Osteoblast (primary cell): ENCODE data around the gene FHIT. TPM values are rescaled to one million over a fixed set of nuclear protein-coding genes. Genes with fewer than 3 reads are reported as not detected.
A peak's percentile ranks its signal among the peaks of the same experiment; 100 is the strongest.

ENCODE experiments used
- DNase-seq: peaks from one replicate; pipeline ENCODE4 v3.0.0; 2011; ENCODE audit warnings: low spot score, mixed read lengths; ENCODE audit not compliant: insufficient read length; ENCODE audit errors: missing footprints
- H2AFZ ChIP-seq: 2 replicates; pipeline ENCODE4 v1.6.0; 2011; ENCODE audit warnings: mild to moderate bottlenecking, low read length
- H3K27ac ChIP-seq: 2 replicates; pipeline ENCODE4 v1.5.1; 2011; ENCODE audit warnings: mild to moderate bottlenecking, low read depth, low read length, moderate library complexity
- H3K27me3 ChIP-seq: 2 replicates; pipeline ENCODE4 v1.6.0; 2012; ENCODE audit warnings: mild to moderate bottlenecking, control low read depth, inconsistent platforms, low read length, moderate library complexity; ENCODE audit not compliant: insufficient read depth
- H3K36me3 ChIP-seq: 2 replicates; pipeline ENCODE4 v1.5.1; 2011; ENCODE audit warnings: mild to moderate bottlenecking, low read length, control low read depth, moderate library complexity; ENCODE audit not compliant: insufficient read depth
- H3K4me1 ChIP-seq: 2 replicates; pipeline ENCODE4 v1.5.1; 2011; ENCODE audit warnings: mild to moderate bottlenecking, low read length, control low read depth, moderate library complexity; ENCODE audit not compliant: insufficient read depth
- H3K4me2 ChIP-seq: 2 replicates; pipeline ENCODE4 v1.6.0; 2011; ENCODE audit warnings: mild to moderate bottlenecking, low read length; ENCODE audit not compliant: insufficient read depth
- H3K4me3 ChIP-seq: fragments of 200-600 bp; sonication (generic); 3 replicates; pipeline ENCODE4 v1.5.1; 2012; ENCODE audit warnings: mild to moderate bottlenecking, low read length, inconsistent platforms; ENCODE audit not compliant: insufficient read depth
- H3K79me2 ChIP-seq: 2 replicates; pipeline ENCODE4 v1.6.0; 2012; ENCODE audit warnings: mild to moderate bottlenecking, low read length, control low read depth, inconsistent platforms; ENCODE audit not compliant: insufficient read depth
- H3K9me3 ChIP-seq: 2 replicates; pipeline ENCODE4 v1.5.1; 2011; ENCODE audit warnings: low read depth, low read length, control low read depth
- H4K20me1 ChIP-seq: 2 replicates; pipeline ENCODE4 v1.6.0; 2012; ENCODE audit warnings: mild to moderate bottlenecking, low read length, control low read depth; ENCODE audit not compliant: insufficient read depth
- CTCF ChIP-seq: IDR thresholded peaks from 2 replicates; pipeline ENCODE4 v1.5.1; 2011; ENCODE audit warnings: mild to moderate bottlenecking, low read depth, low read length, moderate library complexity; ENCODE audit errors: extremely low read depth
- total RNA-seq: library from RNA; depleted of rRNA; stranded (reverse); fragments of >200 nt; gene quantifications from 2 replicates; pipeline ENCODE4 v1.2.3, GENCODE V29; 2012

The FHIT gene
- total RNA-seq, 1 donor, result 3.3 TPM

GRCh38 chr3:60933824-60934223, 317.4 kb downstream of the FHIT start:
- Histone ChIP-seq H3K4me1 (peaks cover 8% of the 10 kb centered on the region), H4K20me1 (no peaks in the 10 kb centered on the region), H3K36me3 (no peaks in the 10 kb centered on the region), H3K4me3 (no peak overlapping the region), H3K9me3 (no peaks in the 10 kb centered on the region), H3K79me2 (no peaks in the 10 kb centered on the region), H2AFZ (no peak overlapping the region), H3K4me2 (no peak overlapping the region), H3K27me3 (no peaks in the 10 kb centered on the region), H3K27ac (no peak overlapping the region)
- TF ChIP-seq CTCF, result no peak
- no peak for DNase-seq

GRCh38 chr3:60932643-60933042, 318.6 kb downstream of the FHIT start:
- H3K27ac ChIP-seq, result no peak overlapping the region
- H3K4me2 ChIP-seq, result no peak overlapping the region
- H3K4me3 ChIP-seq, result no peak overlapping the region
- no peaks in the 10 kb centered on the region for H3K79me2 ChIP-seq
- H3K36me3 ChIP-seq, result no peaks in the 10 kb centered on the region
- no peaks in the 10 kb centered on the region for H4K20me1 ChIP-seq
- DNase-seq, result no peak
- peak overlapping the region; percentile 28 for H2AFZ ChIP-seq
- no peak for TF ChIP-seq CTCF
- no peaks in the 10 kb centered on the region for H3K9me3 ChIP-seq
- no peaks in the 10 kb centered on the region for H3K27me3 ChIP-seq
- peaks cover 8% of the 10 kb centered on the region for H3K4me1 ChIP-seq

GRCh38 chr3:60932170-60932569, 319.1 kb downstream of the FHIT start:
- Histone ChIP-seq H3K27ac (no peak overlapping the region), H3K4me2 (no peak overlapping the region), H3K36me3 (no peaks in the 10 kb centered on the region), H3K9me3 (no peaks in the 10 kb centered on the region), H3K4me3 (no peak overlapping the region), H3K27me3 (no peaks in the 10 kb centered on the region), H4K20me1 (no peaks in the 10 kb centered on the region), H3K79me2 (no peaks in the 10 kb centered on the region), H2AFZ (no peak overlapping the region), H3K4me1 (peaks cover 8% of the 10 kb centered on the region)
- TF ChIP-seq CTCF, result no peak
- no peak for DNase-seq

GRCh38 chr3:60931452-60931851, 319.8 kb downstream of the FHIT start:
- Histone ChIP-seq H4K20me1 (no peaks in the 10 kb centered on the region), H3K36me3 (no peaks in the 10 kb centered on the region), H3K79me2 (no peaks in the 10 kb centered on the region), H3K27ac (no peak overlapping the region), H2AFZ (no peak overlapping the region), H3K4me1 (peaks cover 8% of the 10 kb centered on the region), H3K4me2 (no peak overlapping the region), H3K4me3 (no peak overlapping the region), H3K27me3 (no peaks in the 10 kb centered on the region), H3K9me3 (no peaks in the 10 kb centered on the region)
- no peak for TF ChIP-seq CTCF
- DNase-seq, result no peak
